ENCODE data around the gene LRRC56.

DNA sequence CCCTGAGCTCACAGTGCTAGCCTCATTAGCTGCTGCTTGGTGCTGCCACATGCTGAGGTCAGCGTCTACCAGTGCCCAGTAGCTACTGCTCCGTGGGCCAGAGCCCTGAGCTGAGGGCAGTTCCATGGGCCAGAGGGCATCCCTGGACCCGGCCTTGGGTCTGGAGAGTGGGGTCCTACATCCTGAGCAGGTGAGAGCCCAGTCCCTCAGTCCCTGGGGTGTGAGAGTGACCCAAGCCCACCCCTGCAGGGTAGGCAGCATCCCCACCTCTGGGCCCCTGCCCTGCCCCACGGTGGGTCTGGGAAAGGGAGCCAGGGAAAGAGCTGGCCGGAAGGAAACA, 13.4 kb downstream of the LRRC56 start:
- TF ChIP-seq, protein P1, sequence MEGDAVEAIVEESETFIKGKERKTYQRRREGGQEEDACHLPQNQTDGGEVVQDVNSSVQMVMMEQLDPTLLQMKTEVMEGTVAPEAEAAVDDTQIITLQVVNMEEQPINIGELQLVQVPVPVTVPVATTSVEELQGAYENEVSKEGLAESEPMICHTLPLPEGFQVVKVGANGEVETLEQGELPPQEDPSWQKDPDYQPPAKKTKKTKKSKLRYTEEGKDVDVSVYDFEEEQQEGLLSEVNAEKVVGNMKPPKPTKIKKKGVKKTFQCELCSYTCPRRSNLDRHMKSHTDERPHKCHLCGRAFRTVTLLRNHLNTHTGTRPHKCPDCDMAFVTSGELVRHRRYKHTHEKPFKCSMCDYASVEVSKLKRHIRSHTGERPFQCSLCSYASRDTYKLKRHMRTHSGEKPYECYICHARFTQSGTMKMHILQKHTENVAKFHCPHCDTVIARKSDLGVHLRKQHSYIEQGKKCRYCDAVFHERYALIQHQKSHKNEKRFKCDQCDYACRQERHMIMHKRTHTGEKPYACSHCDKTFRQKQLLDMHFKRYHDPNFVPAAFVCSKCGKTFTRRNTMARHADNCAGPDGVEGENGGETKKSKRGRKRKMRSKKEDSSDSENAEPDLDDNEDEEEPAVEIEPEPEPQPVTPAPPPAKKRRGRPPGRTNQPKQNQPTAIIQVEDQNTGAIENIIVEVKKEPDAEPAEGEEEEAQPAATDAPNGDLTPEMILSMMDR (IDR thresholded peaks at IDR 0.05), result no peak
- no peak for TF ChIP-seq POLR2A (IDR thresholded peaks at IDR 0.05)

All from lower leg skin (tissue), 3 donors.